A673 (cell line): ENCODE data around the gene HAUS7.

Experiments
- EZH2 ChIP-seq: fragments of 200-600 bp; sonication (generic); IDR thresholded peaks from 2 replicates; pipeline ENCODE4 v1.6.1; 2017; ENCODE audit warnings: borderline replicate concordance, low read depth, mild to moderate bottlenecking, mixed read lengths, antibody characterized with exemption, low read length; ENCODE audit not compliant: poor library complexity, severe bottlenecking
- TF ChIP-seq, protein P1 (sequence below): fragments of 300-800, 200-600 bp; sonication (generic); conservative IDR thresholded peaks from 2 replicates; pipeline ENCODE4 v1.5.1; 2017; ENCODE audit warnings: low read depth, mild to moderate bottlenecking, antibody characterized with exemption, low read length, moderate library complexity, mixed read lengths

DNA sequence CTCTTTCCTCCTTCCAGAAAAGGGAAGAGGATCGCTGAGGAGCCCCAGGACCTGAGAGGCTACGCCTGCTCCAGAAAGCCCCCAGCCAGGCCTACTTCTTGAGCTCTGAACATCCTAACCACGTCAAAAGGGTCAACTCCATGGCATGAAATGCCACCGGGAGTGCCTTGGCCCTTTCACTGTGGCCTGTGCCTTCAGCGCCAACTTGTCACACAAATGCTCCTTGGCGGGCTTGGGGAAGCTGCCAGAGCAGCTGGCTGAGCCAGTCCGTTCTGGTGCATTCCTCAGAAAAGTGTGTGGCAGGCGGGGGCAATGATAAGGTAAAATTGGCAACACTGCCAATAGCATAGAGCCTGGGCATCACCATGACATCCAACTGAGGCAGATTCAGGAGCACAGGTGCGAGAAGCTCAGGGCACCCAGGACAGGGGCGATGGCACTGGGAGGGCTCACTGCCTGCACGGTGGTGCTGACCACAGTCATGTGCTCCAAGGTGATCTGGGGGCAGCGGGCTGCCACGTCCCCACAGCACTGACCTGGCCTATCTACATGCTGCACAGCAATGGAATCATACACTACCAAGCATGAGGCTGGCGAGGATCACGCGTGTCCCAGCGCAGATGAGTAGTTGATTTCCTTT is 12.4 kb downstream of the HAUS7 start:
- TF ChIP-seq, protein P1, sequence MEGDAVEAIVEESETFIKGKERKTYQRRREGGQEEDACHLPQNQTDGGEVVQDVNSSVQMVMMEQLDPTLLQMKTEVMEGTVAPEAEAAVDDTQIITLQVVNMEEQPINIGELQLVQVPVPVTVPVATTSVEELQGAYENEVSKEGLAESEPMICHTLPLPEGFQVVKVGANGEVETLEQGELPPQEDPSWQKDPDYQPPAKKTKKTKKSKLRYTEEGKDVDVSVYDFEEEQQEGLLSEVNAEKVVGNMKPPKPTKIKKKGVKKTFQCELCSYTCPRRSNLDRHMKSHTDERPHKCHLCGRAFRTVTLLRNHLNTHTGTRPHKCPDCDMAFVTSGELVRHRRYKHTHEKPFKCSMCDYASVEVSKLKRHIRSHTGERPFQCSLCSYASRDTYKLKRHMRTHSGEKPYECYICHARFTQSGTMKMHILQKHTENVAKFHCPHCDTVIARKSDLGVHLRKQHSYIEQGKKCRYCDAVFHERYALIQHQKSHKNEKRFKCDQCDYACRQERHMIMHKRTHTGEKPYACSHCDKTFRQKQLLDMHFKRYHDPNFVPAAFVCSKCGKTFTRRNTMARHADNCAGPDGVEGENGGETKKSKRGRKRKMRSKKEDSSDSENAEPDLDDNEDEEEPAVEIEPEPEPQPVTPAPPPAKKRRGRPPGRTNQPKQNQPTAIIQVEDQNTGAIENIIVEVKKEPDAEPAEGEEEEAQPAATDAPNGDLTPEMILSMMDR: no peak
- no peak for TF ChIP-seq EZH2
